Measurements from ENCODE around the gene AMBRA1.

GRCh38 chr11:46600194-46600960 is 6.6 kb upstream of the AMBRA1 start:
- TF ChIP-seq SP1 (IDR thresholded peaks at IDR 0.05) = no peak
- no peak for TF ChIP-seq HDGF (IDR thresholded peaks at IDR 0.05; ENCODE audit: borderline replicate concordance)
- no peak for TF ChIP-seq SUZ12 (IDR thresholded peaks at IDR 0.05)
- TF ChIP-seq L3MBTL2 (conservative IDR thresholded peaks at IDR 0.05) = no peak
- TF ChIP-seq FOXK2 (IDR thresholded peaks at IDR 0.05) = no peak
- no peak for TF ChIP-seq BHLHE40 (IDR thresholded peaks at IDR 0.05; ENCODE audit: borderline replicate concordance)
- no peak for TF ChIP-seq FOXA1 (IDR thresholded peaks at IDR 0.05)
- TF ChIP-seq PKNOX1 (IDR thresholded peaks at IDR 0.05) = no peak
- TF ChIP-seq FOXM1 (IDR thresholded peaks at IDR 0.05; ENCODE audit: borderline replicate concordance) = no peak
- no peak for TF ChIP-seq LEF1 (IDR thresholded peaks at IDR 0.05; ENCODE audit: borderline replicate concordance)
- no peak for TF ChIP-seq ELF4 (IDR thresholded peaks at IDR 0.05)
- no peak for TF ChIP-seq CTBP1 (IDR thresholded peaks at IDR 0.05; ENCODE audit: borderline replicate concordance)
- TF ChIP-seq ZNF384 (IDR thresholded peaks at IDR 0.05) = no peak
- TF ChIP-seq TARDBP (IDR thresholded peaks at IDR 0.05) = no peak

All from HEK293T (cell line).